Inferior parietal cortex (tissue), 1 donor: ENCODE results near the gene MACO1.
"Not testable (repeated sequence)": the region's sequence is repeated elsewhere in the genome, so short reads cannot be mapped to it uniquely, and the experiment has no call there.

Experiments
- DNase-seq: peaks from one replicate; pipeline ENCODE4 v3.0.0-alpha.2; 2016; ENCODE audit errors: extremely low spot score

The MACO1 gene, protein sequence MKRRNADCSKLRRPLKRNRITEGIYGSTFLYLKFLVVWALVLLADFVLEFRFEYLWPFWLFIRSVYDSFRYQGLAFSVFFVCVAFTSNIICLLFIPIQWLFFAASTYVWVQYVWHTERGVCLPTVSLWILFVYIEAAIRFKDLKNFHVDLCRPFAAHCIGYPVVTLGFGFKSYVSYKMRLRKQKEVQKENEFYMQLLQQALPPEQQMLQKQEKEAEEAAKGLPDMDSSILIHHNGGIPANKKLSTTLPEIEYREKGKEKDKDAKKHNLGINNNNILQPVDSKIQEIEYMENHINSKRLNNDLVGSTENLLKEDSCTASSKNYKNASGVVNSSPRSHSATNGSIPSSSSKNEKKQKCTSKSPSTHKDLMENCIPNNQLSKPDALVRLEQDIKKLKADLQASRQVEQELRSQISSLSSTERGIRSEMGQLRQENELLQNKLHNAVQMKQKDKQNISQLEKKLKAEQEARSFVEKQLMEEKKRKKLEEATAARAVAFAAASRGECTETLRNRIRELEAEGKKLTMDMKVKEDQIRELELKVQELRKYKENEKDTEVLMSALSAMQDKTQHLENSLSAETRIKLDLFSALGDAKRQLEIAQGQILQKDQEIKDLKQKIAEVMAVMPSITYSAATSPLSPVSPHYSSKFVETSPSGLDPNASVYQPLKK

DNA sequence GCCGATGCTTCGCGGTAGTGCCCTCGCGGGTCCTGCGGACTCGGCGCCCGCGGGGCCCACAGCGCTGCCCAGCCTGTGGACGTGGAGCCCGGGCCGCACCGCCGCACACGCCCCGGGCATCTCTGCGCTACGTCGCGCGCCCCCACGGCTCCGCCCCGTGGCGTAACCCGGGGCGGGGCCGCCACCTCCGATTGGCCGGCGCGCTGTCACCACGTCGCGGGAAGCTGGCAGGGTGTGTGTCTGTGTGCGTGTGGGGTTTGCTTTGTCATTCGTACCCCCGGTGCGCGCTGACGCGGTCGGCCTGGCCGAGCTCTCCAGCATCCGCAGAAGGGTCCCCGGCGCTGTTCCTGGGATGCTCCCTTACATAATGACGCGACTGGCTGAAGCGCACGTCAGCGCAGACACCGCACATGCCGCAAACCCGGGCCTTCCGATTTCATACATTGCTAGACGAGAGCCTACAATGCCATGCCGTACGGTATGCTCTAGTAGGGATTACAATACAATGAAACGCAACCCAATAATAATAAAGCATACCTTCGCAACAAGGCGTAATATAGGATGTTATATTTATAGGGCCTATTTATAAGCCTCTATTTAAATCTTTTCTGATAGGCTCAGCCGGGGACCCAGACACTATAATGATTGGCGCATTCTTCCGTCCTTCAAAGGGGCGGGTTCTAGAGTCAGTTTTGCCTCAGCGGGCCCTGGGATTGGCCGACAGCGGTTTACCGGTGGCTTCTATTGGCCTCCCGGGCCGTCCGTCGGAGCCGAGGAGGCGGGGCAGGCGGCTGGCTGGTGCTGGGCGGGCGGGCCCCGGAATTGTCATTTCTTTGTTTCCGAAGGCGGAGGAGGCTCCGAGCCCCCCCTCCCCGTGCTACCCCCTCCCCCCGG is at the start of gene MACO1:
MACO1 (plus strand) TSS at position 825 of the 894 bp plus-strand sequence. CDS start 202 bp downstream, outside the sequence.
- DNase-seq: peak; percentile 100

DNA sequence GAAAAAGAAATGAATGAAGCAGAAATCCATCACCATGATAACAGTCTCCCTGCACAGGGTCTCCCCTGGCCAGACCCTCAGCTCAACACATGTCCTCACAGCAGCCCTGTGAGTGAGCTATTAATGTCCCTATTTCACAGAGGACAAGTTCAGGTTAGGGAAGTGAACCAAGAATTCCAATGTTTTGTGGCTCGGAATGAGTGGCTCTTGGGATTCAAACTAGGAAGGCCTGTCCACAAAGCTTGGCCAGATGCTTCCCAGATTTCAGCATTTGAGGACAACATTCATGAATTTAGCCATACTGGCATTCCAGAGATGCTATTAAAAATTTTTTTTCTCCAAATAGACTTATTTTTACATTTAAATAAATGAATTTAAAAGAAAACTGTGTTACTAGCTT is 48.2 kb upstream of the MACO1 start:
- DNase-seq: not testable (repeated sequence)

DNA sequence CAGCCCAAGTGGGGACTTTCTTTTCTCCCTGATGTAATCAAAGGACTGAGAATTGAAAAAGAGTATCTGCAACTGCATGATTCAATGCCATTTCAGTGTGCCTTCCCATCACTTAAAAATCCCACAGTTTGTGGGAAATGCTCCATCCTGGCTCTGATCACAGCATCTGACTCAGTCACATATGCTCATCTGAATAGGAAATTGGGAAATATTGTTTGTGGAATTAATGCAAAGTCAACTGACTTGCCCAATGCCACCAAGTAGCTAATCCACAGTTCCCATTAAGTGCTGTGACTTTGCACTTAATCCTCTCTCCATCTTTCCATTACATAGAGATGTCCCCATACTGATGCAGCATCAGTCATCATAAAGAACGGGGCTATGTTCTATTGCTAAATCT is 47.6 kb upstream of the MACO1 start:
- not testable (repeated sequence) for DNase-seq

DNA sequence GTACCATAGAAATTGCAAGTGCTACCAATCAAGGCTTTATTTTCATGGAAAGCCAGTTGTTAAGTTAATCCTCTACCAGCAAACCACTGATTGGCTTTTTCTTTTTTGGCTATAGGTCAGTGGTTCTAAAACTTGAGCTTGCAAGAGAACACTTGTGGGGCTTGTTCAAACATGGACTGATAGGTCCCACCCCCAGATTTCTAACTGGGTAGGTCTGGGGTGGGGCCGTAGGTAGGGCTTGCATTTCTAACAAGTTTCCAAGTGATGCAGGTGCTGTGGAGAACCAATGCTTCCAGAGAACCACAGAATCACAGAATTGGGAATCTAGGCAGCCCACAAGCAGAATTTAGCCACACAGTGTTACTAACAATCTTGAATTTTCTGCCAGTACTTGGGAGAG is 46.8 kb upstream of the MACO1 start:
- DNase-seq: not testable (repeated sequence)

DNA sequence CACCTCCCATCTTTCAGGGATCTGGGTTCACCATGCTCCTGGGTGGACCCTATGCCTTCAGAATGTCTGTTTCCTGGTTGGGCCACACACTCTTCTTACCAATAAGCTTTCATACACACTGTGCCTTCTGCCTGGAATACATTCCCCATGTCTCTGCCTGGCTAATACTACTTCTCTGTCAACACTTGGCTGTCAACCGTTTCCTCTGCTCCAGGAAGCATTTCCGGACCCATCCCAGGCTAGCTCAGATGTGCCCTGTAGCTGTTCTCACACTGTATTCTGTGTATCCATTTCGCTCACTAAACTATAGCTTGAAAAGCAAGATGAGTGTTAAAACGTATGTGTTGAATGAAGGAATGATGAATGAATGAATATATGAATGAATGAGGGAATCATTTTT is 43.6 kb upstream of the MACO1 start:
- not testable (repeated sequence) for DNase-seq

DNA sequence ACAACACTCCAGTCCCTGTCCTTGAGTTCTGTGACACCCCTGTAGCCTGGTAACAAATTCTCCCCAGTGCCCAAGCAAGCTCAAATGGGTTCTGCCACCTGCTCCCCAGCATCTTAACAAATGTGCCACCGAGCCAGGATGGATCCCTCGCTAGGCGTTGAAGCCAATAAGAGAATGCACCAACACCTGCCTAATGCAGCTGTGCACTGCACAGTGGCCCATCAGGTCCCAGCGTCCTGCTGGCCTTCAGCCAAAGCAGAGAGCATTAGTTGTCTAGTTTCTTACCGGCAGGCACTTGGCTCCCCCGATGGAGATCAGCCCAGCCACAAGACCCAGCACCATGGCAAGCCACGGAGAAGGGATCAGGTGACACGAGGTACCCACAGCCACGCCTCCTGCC is 42.0 kb upstream of the MACO1 start:
- DNase-seq: not testable (repeated sequence)

DNA sequence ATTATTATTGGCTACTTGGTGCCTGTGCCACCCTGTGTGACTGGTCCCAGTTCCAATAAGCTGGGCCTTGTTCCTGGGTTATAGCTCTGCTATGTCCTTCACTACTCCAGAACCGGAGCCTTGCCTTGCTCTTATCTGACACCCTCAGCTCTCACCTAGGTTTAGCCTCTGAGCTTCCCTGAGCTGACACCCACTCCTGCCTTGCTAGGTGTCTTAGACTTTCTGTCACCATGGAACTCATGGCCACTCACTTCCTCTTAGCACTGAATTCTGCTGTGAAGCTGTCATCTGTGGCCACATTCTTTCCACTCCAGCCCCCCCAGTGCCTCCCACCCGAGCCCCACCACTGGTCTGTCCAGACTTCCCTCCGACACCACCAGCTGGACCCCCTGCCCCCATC is 41.0 kb upstream of the MACO1 start:
- not testable (repeated sequence) for DNase-seq

DNA sequence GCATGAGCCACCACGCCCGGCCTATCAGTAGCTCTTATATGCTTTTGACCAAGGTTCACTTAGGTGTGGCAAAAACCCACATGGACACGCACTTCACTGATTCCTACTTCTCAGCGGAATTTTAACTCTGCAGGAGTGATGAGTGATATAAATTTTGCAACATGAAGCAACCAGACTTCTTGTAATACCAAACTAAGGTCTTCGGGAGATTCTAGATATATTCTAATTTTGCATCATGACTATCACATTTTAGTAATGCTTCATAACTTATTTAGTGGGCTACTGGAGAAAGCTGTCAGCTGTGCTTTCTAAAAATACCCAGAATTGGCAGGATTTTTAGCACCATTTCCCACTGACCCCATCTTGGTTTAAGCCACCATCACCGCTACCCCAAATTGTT is 37.9 kb upstream of the MACO1 start:
- DNase-seq: no peak

DNA sequence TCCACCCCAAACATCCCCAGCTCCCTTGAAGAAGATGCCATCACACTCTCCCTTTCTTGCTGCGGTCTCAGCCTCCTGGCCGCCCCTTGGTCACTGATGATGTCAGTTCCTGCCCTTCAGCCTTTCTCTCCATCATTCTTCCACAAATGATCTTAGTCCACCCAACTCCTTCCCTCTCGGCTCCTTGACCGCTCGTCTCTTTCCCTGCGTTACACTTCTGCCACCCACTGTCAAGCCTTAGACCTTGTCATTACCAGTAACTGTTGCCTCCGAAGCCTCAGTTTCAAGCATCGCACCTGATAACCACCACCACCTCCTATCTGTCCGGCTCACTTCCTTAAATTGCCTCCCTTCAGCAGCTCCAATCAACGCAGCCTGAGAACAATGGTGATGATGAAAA is 33.1 kb upstream of the MACO1 start:
- DNase-seq: not testable (repeated sequence)

DNA sequence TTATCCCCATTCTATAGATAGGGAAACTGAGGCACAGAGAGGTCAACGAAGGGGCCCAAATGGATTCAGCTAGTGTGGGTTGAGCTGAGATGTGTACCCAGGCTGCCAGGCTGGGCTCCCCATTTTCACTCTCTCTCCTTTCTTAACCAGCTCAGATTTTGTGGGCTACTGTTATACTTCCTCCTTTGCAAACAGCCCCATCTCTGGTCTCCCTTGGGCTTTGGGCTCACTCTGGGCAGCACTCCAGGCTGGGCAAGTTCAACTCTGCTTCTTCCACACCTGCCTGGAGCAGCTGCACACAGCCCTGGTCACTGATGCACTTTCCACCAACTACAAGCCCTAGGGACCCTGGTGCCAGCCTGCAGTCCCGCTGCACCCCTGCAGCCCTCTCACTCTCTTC is 32.6 kb upstream of the MACO1 start:
- DNase-seq: not testable (repeated sequence)

DNA sequence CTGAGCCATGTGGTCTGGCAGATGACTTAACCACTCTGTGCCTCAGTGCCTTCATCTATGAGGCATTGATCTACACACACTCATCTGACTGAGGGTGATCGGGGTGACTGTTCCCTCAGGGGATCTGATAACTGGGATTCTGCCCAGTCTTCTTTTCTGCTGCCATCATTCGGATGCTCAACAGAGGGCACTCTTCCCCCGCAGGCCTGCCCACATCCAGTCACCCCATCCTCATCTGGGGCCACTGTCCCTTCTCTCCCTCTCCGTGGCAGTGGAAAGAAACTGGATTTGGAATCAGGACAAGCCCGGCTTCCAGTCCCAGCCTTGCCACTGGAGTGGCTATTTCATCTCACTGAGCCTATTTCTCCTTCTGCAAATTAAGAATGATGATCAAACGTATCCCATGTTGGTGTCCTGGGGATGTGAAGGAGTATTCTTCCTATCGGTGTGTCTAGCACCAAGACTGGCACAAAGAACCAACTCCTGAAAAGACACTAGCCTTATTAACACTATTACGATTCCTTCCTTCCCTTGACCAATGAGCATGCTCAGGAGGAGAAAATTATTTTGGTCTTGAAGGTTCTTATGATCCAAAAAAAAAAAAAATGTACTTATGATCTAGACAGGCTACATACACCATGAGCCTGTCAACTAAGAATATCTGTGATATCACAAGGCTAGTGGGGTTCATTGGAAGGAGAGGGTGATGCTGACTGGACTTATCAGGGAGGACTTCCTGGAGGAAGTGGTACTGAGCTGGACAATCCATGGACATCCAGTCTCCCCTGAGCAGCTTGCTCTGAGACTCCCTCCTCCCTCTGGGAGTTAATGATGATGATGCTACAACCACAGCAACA is 27.5 kb upstream of the MACO1 start:
- not testable (repeated sequence) for DNase-seq

DNA sequence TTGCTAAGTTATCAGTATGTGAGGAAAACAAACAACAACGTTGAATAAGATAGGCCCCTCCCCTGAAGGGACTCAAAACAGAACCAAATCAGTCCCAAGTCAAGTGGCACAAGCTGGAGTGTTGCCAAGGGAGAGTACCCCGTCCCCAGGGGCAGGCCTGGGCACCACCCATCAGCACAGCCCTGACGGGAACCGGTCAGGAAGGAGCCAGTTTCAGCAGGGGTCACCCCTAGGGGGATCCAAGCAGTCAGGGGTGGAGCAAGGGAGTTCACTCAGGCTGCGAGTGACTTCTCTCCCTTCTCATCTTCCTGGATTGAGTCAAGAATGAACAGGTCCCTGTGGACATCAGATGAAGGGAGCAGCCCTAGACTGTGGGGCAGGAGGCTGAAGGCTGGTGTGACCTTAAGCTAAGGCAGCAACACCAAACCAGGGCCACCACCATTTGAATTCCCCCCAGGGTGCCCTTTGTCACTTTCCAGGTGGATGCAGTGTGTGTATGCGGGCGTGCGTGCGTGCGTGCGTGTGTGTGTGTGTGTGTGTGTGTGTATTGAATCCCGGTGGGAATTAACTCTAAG is 24.9 kb upstream of the MACO1 start:
- not testable (repeated sequence) for DNase-seq

DNA sequence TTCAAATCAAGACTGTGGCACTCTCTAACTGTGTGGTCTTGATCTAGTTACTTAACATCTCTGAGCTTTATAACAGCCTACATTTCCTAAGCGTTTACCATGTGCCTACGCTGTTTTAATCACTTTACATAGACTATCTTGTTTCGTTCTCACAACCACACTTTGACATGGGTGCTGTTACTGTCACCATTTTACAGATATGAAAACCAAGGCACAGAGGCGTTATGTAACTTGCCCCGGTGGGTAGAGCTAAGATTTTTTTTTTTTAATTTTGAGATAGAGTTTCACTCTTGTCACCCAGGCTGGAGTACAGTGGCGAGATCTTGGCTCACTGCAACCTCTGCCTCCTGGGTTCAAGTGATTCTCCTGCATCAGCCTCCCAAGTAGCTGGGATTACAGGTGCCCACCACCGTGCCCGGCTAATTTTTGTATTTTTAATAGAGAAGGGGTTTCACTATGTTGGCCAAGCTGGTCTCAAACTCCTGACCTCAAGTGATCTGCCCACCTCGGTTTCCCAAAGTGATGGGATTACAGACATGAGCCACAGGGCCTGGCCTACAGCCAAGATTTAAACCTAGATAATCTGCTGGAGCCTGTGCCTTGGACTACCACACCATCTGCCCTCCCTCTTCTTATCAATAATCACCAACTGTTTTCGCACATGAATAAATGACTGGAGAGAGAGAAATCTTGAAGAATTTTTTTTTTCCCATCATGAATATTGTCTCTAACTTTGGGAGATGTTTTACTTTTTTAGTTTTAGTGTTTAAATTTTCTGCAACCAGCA is 20.9 kb upstream of the MACO1 start:
- not testable (repeated sequence) for DNase-seq

DNA sequence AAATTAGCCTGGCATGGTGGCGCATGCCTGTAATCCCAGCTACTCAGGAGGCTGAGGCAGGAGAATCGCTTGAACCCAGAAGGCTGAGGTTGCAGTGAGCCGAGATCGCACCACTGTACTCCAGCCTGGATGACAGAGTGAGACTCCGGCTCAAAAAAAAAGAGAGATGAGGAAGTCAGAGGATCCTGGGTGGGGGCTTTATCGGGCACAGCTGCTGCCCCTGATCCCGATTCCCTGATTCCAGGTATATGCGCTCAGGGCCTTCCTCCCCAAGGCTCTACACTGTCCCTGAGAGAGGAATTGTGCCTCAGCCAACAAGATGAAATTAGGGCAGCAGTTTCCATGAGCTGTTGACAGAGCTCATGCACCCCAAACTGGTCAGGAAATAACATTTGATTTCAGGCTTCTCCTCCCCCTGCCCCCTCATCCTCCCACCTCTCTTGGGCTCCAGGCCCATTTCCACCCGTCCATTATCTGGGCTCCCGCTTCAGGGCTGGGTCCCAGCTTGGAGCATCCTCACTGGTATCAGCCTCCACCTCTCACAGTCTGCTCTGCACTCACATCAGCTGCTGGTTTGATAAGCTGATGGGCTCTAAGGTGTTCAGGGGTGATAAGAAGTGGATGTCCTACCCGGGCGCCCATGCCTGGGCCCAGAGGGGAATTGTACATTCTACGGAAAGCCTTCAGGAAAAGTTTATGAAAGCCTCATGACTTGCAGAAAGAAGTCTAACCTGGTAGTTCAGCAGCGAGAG is 17.6 kb upstream of the MACO1 start:
- not testable (repeated sequence) for DNase-seq

DNA sequence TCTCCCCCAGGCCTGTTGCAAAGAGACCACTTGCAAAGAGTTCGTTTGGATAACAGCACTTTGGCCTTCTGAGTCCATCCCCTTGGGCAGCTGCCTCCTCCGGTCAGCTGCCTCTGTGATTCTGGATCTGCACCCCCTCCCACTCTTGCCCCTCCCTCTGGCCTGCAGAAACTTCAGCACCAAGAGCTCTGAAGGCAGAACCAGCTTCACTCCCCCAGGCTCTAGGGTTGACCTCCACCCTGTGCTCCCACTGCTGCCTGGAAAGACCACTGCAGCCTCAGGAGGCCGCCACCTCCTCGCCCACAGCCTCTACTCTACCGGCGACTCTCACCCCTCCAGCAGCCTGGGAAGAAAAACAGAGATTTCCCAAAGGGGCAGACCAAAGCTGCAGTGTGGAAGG is 16.5 kb upstream of the MACO1 start:
- not testable (repeated sequence) for DNase-seq

DNA sequence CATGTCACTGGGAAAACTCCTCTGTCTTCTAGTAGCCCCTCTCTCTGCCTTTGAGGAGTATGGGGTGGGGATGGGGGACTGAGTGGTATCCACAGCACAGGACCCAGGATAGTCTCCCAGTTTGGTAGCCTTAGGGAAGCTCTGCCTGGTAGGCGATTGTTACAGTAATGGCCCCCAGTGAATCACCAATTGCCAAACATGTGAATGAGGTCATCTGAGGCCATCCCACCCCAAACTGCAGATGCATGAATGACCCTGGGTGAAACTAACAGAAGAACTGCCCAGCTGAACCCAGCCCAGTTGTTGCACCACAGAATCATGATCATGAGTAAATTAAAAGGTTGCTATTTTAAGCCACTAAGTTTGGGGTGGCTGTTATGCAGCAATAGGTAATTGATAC is 16.1 kb upstream of the MACO1 start:
- DNase-seq: not testable (repeated sequence)

DNA sequence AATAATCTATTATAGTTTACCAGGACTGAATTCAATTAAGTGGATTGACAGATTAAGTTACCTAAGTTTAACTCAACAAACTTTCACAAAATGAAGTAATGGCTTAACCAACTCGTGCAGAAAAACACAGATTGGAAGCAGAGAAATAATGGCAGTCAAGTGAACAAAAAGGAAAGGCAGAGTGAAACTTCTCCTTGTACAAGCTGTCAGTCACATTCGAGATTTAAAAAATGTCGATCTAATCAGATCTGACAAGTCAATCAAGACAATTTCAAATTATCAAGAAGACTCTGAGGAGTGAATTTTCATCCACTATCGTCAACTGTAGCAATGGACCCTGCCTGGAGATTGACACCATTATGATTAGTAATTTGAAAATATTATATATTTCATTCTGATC is 13.4 kb upstream of the MACO1 start:
- DNase-seq: not testable (repeated sequence)

DNA sequence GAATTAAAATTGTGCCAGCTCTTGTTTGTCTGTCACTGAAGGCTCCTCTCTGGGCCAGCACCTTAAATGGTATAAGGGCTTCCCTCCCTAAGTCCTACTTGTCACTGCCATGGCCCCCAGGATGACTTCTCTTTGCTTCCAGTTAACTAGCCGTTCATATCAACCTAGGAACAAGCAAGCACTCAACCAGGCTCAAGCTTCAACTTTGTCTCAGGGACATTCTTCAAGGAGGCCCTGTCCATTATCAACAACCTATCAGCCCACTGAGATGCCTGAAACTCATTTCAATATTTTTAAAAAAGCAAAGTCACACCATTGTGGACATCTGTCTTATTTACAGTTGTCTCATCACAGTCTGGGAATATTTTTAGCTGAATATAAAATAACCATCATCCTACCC is 11.4 kb upstream of the MACO1 start:
- not testable (repeated sequence) for DNase-seq

DNA sequence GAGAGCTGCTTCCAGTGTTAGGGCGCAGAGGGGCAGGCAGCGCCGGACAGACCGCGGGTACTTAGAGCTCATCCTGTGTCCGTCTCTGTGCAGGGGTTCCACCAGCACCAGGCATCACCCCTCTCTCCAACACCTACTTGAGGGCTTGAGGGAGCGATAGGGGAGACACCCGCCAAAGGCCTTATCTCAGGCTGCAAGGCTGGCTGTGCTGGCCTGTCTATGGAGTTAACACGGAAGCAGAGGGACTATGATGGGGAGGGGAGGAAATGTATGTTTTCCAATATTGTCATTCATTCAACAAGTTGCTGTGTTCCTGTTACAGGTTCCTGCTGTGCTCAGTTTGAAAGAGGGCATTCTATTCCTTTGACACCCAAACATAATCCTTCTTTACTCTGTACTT is 10.0 kb upstream of the MACO1 start, which contains the start of gene RHCE:
RHCE (minus strand) TSS at position 111 of the 400 bp plus-strand sequence; CDS start at position 72, 39 bp downstream.
- not testable (repeated sequence) for DNase-seq
